ENCODE measurements around the gene FH.

GRCh38 chr1:241560849-241561187 is 41.3 kb upstream of the FH start:
- TF ChIP-seq CTCF (IDR thresholded peaks at IDR 0.05; ENCODE audit: low read depth, low read length) = no peak
- TF ChIP-seq EZH2phosphoT487 (IDR thresholded peaks at IDR 0.05; ENCODE audit: low read depth) = no peak

Data from OCI-LY3 (cell line).